IMR-90 (cell line): ENCODE results near the gene LCN12. TPM values are rescaled to one million over a fixed set of nuclear protein-coding genes. Genes with fewer than 3 reads are reported as not detected.

Source experiments
- ATAC-seq: fragments of 200-7000 bp; cut with Tn5 transposase; 2 replicates; pipeline ENCODE4 v1.9.1; 2020; ENCODE audit warnings: low read depth, mild to moderate bottlenecking, moderate library complexity
- BruUV-seq: library from RNA; stranded (reverse); fragments of 400-500 nt; replicated peaks from 2 replicates; lab custom pipeline; 2021; lab: Mats Ljungman, UMichigan
- CTCF ChIA-PET: fragments of 300-600 bp; formaldehyde crosslinking; extraction: SDS; loops from one replicate; lab custom pipeline; 2021; ENCODE audit warnings: antibody characterized with exemption; lab: Yijun Ruan, JAX
- POLR2A ChIA-PET: fragments of 300-600 bp; sonication (Branson Sonifier 250); formaldehyde crosslinking; loops from one replicate; lab custom pipeline; 2022; ENCODE audit warnings: antibody characterized with exemption; ENCODE audit not compliant: unreplicated experiment; lab: Charles Lee
- DNase-seq: peaks from one replicate; pipeline ENCODE4 v3.0.0; 2013
- H2AFZ ChIP-seq: replicated peaks from 2 replicates; pipeline ENCODE3; 2013; ENCODE audit warnings: low read length, mild to moderate bottlenecking; ENCODE audit not compliant: poor library complexity
- H2AK5ac ChIP-seq: 2 replicates; pipeline ENCODE4 v1.6.1; 2013; ENCODE audit warnings: low read depth, low read length, inconsistent platforms
- H2AK9ac ChIP-seq: replicated peaks from 2 replicates; pipeline ENCODE3; 2013; ENCODE audit warnings: mild to moderate bottlenecking, low read depth, low read length, moderate library complexity; ENCODE audit not compliant: poor library complexity
- H2BK120ac ChIP-seq: 2 replicates; pipeline ENCODE4 v1.6.1; 2013; ENCODE audit warnings: low read depth, low read length, inconsistent platforms
- H2BK15ac ChIP-seq: 3 replicates; pipeline ENCODE4 v1.6.1; 2013; ENCODE audit warnings: low read depth, low read length, inconsistent platforms
- H2BK20ac ChIP-seq: 2 replicates; pipeline ENCODE4 v1.6.1; 2013; ENCODE audit warnings: low read depth, mild to moderate bottlenecking, inconsistent platforms, low read length, moderate library complexity
- H2BK5ac ChIP-seq: 2 replicates; pipeline ENCODE4 v1.6.1; 2013; ENCODE audit warnings: mild to moderate bottlenecking, low read depth, low read length, inconsistent platforms; ENCODE audit not compliant: poor library complexity, severe bottlenecking
- H3K14ac ChIP-seq: replicated peaks from 2 replicates; pipeline ENCODE4 v1.6.1; 2013; ENCODE audit warnings: low read depth, low read length, inconsistent platforms
- H3K18ac ChIP-seq: 2 replicates; pipeline ENCODE4 v1.6.1; 2013; ENCODE audit warnings: low read depth, low read length, control low read depth
- H3K23ac ChIP-seq: 2 replicates; pipeline ENCODE4 v1.6.1; 2013; ENCODE audit warnings: low read depth, low read length, inconsistent platforms
- H3K27ac ChIP-seq: 2 replicates; pipeline ENCODE4 v1.5.1; 2013; ENCODE audit warnings: mild to moderate bottlenecking, control low read depth, low read length; ENCODE audit not compliant: insufficient read depth
- H3K27me3 ChIP-seq: 2 replicates; pipeline ENCODE4 v1.6.1; 2013; ENCODE audit warnings: low read length; ENCODE audit not compliant: control insufficient read depth, insufficient read depth
- H3K36me3 ChIP-seq: 2 replicates; pipeline ENCODE4 v1.6.1; 2013; ENCODE audit warnings: low read length, mixed read lengths; ENCODE audit not compliant: control insufficient read depth, insufficient read depth
- H3K4ac ChIP-seq: 2 replicates; pipeline ENCODE4 v1.6.1; 2013; ENCODE audit warnings: low read depth, low read length, inconsistent platforms
- H3K4me1 ChIP-seq: 2 replicates; pipeline ENCODE4 v1.6.1; 2013; ENCODE audit warnings: low read length, mixed read lengths; ENCODE audit not compliant: control insufficient read depth, insufficient read depth
- H3K4me2 ChIP-seq: 2 replicates; pipeline ENCODE4 v1.6.1; 2013; ENCODE audit warnings: low read depth, mild to moderate bottlenecking, control low read depth, low read length, moderate library complexity
- H3K4me3 ChIP-seq: 2 replicates; pipeline ENCODE4 v1.5.1; 2013; ENCODE audit warnings: low read depth, mild to moderate bottlenecking, control low read depth, low read length, moderate library complexity; ENCODE audit not compliant: insufficient read depth
- H3K56ac ChIP-seq: 2 replicates; pipeline ENCODE4 v1.6.1; 2013; ENCODE audit warnings: low read length, inconsistent platforms; ENCODE audit not compliant: insufficient read depth; ENCODE audit errors: extremely low read depth
- H3K79me1 ChIP-seq, 2 experiments: 2 replicates each; pipeline ENCODE4 v1.6.1; 2013; ENCODE audit warnings: low read length in 2 of 2, inconsistent platforms in 1 of 2, low read depth in 1 of 2
- H3K9ac ChIP-seq: 2 replicates; pipeline ENCODE4 v1.6.1; 2013; ENCODE audit warnings: low read depth, low read length, control low read depth
- H3K9me1 ChIP-seq: 2 replicates; pipeline ENCODE4 v1.6.1; 2013; ENCODE audit warnings: low read length, inconsistent platforms; ENCODE audit not compliant: insufficient read depth
- H3K9me3 ChIP-seq: 2 replicates; pipeline ENCODE4 v1.6.1; 2013; ENCODE audit warnings: low read length; ENCODE audit not compliant: control insufficient read depth, insufficient read depth
- H4K20me1 ChIP-seq: 2 replicates; pipeline ENCODE4 v1.6.1; 2013; ENCODE audit warnings: low read length, inconsistent platforms; ENCODE audit not compliant: insufficient read depth
- H4K5ac ChIP-seq: 2 replicates; pipeline ENCODE4 v1.6.1; 2013; ENCODE audit warnings: mild to moderate bottlenecking, low read depth, low read length, control low read depth
- H4K8ac ChIP-seq, 2 experiments: 2 replicates each; pipeline ENCODE4 v1.6.1; 2013; ENCODE audit warnings: low read depth in 2 of 2, low read length in 2 of 2, control low read depth in 1 of 2, inconsistent platforms in 1 of 2
- H4K91ac ChIP-seq: 2 replicates; pipeline ENCODE4 v1.6.1; 2013; ENCODE audit warnings: low read depth, low read length, inconsistent platforms; ENCODE audit not compliant: insufficient read depth
- CEBPB ChIP-seq: IDR thresholded peaks from 2 replicates; pipeline ENCODE4 v1.6.1; 2012; ENCODE audit warnings: low read depth, low read length, improper control_type of control experiment
- CHD1 ChIP-seq: IDR thresholded peaks from 2 replicates; pipeline ENCODE4 v1.6.1; 2012; ENCODE audit warnings: low read depth, low read length, improper control_type of control experiment
- ELK1 ChIP-seq: fragments of 150-350 bp; IDR thresholded peaks from 2 replicates; pipeline ENCODE4 v1.6.1; 2016; ENCODE audit warnings: low read depth, mild to moderate bottlenecking, low read length, moderate library complexity, borderline replicate concordance
- MAZ ChIP-seq: IDR thresholded peaks from 2 replicates; pipeline ENCODE4 v1.6.1; 2012; ENCODE audit warnings: low read depth, mild to moderate bottlenecking, low read length, improper control_type of control experiment, moderate library complexity, borderline replicate concordance
- MXI1 ChIP-seq: IDR thresholded peaks from 2 replicates; pipeline ENCODE4 v1.6.1; 2012; ENCODE audit warnings: low read depth, mild to moderate bottlenecking, low read length, moderate library complexity, borderline replicate concordance
- NFE2L2 ChIP-seq: fragments of 150-350 bp; IDR thresholded peaks from 2 replicates; pipeline ENCODE4 v1.6.1; 2016; ENCODE audit warnings: low read depth, mild to moderate bottlenecking, low read length
- POLR2A ChIP-seq: IDR thresholded peaks from 2 replicates; pipeline ENCODE4 v1.6.1; 2012; ENCODE audit warnings: mild to moderate bottlenecking, low read depth, low read length
- RCOR1 ChIP-seq: IDR thresholded peaks from 2 replicates; pipeline ENCODE4 v1.6.1; 2012; ENCODE audit warnings: mild to moderate bottlenecking, low read length, improper control_type of control experiment; ENCODE audit not compliant: insufficient replicate concordance
- SMC3 ChIP-seq: fragments of 150-350 bp; IDR thresholded peaks from 2 replicates; pipeline ENCODE4 v1.6.1; 2016; ENCODE audit warnings: low read depth, mild to moderate bottlenecking, antibody characterized with exemption, low read length, moderate library complexity
- USF2 ChIP-seq: fragments of 150-350 bp; IDR thresholded peaks from 2 replicates; pipeline ENCODE4 v1.6.1; 2017; ENCODE audit warnings: mild to moderate bottlenecking, antibody characterized with exemption, low read length, low read depth
- WGBS, 2 experiments: methylation state at CpG; one replicate each; pipeline versions ENCODE4 v1.1.5 to v1.1.7; 2013; ENCODE audit warnings: missing lambda C conversion rate in 2 of 2; ENCODE audit not compliant: insufficient read length in 1 of 2; ENCODE audit errors: extremely low coverage in 2 of 2; 5-methylcytosine and 5-hydroxymethylcytosine counted together
- dilution Hi-C: fragments of 300-500 bp; cut with HindIII; formaldehyde crosslinking; loops from one replicate; pipeline ENCODE4 v1.14.3; 2018; ENCODE audit warnings: low sequenced_read_pairs; ENCODE audit not compliant: unreplicated experiment
- in situ Hi-C: fragments of 300-500 bp; cut with MboI; formaldehyde crosslinking; loops from 3 replicates; pipeline ENCODE4 v1.14.3; 2019; ENCODE audit warnings: low sequenced_read_pairs, inconsistent platforms, mixed read lengths
- intact Hi-C: fragments of 100-400 bp; cut with micrococcal nuclease; formaldehyde crosslinking; loops from 2 replicates; pipeline ENCODE4 v1.10.0; 2022
- polyA plus RNA-seq, 3 experiments: library from polyadenylated mRNA; depleted of rRNA; stranded (reverse); fragments of >200 nt; gene quantifications; 2 replicates each; pipeline ENCODE4 v1.2.3, GENCODE V29; 2012; ENCODE audit warnings: low replicate concordance in 1 of 3
- total RNA-seq: library from RNA; depleted of rRNA; stranded (reverse); fragments of >200 nt; gene quantifications from 2 replicates; pipeline ENCODE4 v1.2.3, GENCODE V29; 2012
- TF ChIP-seq, protein P1 (sequence below): conservative IDR thresholded peaks from 2 replicates; pipeline ENCODE4 v1.5.1; 2012; ENCODE audit warnings: mild to moderate bottlenecking, low read depth, low read length, improper control_type of control experiment

The LCN12 gene
- total and polyA plus RNA-seq, 2 of the 4 experiments (the other 2 are of a cell fraction): 0.12 TPM; not detected in 1

DNA sequence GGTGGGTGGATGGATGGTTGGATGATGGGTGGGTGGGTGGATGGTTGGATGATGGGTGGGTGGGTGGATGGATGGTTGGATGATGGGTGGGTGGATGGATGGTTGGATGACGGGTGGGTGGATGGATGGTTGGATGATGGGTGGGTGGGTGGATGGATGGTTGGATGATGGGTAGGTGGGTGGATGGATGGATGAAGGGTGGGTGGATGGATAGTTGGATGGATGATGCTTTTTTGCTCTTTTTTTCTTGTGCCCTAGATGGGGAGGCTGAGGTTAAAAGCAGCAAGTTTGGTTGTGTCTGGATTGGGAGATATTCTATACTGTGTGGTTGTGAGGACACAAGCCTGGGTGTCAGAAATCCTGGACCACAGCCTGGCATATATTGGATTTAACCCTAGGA lies 5.4 kb downstream of the LCN12 start:
- Histone ChIP-seq H3K79me1 (no peaks in the 10 kb centered on the region), H3K9ac (no peak overlapping the region), H2BK120ac (no peak overlapping the region), H3K4me2 (no peak overlapping the region), H2AK9ac (no peak overlapping the region), H4K20me1 (no peaks in the 10 kb centered on the region), H4K8ac (no peak overlapping the region), H2AFZ (no peak overlapping the region), H3K27ac (no peak overlapping the region), H3K36me3 (no peaks in the 10 kb centered on the region), H3K18ac (no peak overlapping the region), H2BK20ac (no peak overlapping the region), H3K9me1 (no peaks in the 10 kb centered on the region), H2BK15ac (no peak overlapping the region), H3K27me3 (peaks cover 26% of the 10 kb centered on the region), H3K14ac (no peak overlapping the region), H3K23ac (no peak overlapping the region), H3K4ac (no peak overlapping the region), H3K4me1 (no peaks in the 10 kb centered on the region), H2AK5ac (no peak overlapping the region), H2BK5ac (no peak overlapping the region), H4K5ac (no peak overlapping the region), H3K9me3 (peaks cover 3% of the 10 kb centered on the region), H4K91ac (no peak overlapping the region), H3K56ac (no peak overlapping the region), H3K4me3 (no peak overlapping the region)
- intact Hi-C loops: no loop called here
- in situ Hi-C loops: no loop called here
- 90% methylated on average over 1 of the region's 1 CpG; no CpG with 5 or more reads in 1 of the 2 experiments for WGBS, 2 experiments
- no TSS peak for BruUV-seq
- DNase-seq: no peak
- dilution Hi-C loops: no loop called here
- TF ChIP-seq MAZ: no peak
- TF ChIP-seq RCOR1: no peak
- TF ChIP-seq ELK1: no peak
- TF ChIP-seq NFE2L2: no peak
- no peak for TF ChIP-seq SMC3
- TF ChIP-seq USF2: no peak
- no peak for TF ChIP-seq CEBPB
- TF ChIP-seq MXI1: no peak
- TF ChIP-seq POLR2A: no peak
- TF ChIP-seq, protein P1, sequence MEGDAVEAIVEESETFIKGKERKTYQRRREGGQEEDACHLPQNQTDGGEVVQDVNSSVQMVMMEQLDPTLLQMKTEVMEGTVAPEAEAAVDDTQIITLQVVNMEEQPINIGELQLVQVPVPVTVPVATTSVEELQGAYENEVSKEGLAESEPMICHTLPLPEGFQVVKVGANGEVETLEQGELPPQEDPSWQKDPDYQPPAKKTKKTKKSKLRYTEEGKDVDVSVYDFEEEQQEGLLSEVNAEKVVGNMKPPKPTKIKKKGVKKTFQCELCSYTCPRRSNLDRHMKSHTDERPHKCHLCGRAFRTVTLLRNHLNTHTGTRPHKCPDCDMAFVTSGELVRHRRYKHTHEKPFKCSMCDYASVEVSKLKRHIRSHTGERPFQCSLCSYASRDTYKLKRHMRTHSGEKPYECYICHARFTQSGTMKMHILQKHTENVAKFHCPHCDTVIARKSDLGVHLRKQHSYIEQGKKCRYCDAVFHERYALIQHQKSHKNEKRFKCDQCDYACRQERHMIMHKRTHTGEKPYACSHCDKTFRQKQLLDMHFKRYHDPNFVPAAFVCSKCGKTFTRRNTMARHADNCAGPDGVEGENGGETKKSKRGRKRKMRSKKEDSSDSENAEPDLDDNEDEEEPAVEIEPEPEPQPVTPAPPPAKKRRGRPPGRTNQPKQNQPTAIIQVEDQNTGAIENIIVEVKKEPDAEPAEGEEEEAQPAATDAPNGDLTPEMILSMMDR: no peak
- no peak for TF ChIP-seq CHD1
- POLR2A ChIA-PET: no interaction called here
- CTCF ChIA-PET: no interaction called here
- no peak for ATAC-seq
